Thyroid gland (tissue), 4 donors: Measurements from ENCODE around the gene RPL27.

ENCODE experiments used
- POLR2A ChIP-seq, 2 donors: fragments of 450-650 bp; IDR thresholded peaks; one replicate each; pipeline ENCODE4 v1.6.1; 2017; ENCODE audit warnings: antibody characterized with exemption in 2 of 2, mild to moderate bottlenecking in 2 of 2, moderate library complexity in 1 of 2
- TF ChIP-seq, protein P1 (sequence below), 6 experiments: fragments of 200-600 bp in 3 of 6; fragments of 450-650 bp in 3 of 6; sonication (generic) in 3 of 6; IDR thresholded peaks; one replicate each; pipeline ENCODE4 v1.5.1; 2016 to 2019; ENCODE audit warnings: antibody characterized with exemption in 6 of 6, mild to moderate bottlenecking in 2 of 6, inconsistent platforms in 1 of 6, moderate library complexity in 1 of 6

GRCh38 chr17:42992872-42993271 lies 5.3 kb upstream of the RPL27 start:
- TF ChIP-seq POLR2A (IDR thresholded peaks at IDR 0.05): no peak
- TF ChIP-seq, protein P1, sequence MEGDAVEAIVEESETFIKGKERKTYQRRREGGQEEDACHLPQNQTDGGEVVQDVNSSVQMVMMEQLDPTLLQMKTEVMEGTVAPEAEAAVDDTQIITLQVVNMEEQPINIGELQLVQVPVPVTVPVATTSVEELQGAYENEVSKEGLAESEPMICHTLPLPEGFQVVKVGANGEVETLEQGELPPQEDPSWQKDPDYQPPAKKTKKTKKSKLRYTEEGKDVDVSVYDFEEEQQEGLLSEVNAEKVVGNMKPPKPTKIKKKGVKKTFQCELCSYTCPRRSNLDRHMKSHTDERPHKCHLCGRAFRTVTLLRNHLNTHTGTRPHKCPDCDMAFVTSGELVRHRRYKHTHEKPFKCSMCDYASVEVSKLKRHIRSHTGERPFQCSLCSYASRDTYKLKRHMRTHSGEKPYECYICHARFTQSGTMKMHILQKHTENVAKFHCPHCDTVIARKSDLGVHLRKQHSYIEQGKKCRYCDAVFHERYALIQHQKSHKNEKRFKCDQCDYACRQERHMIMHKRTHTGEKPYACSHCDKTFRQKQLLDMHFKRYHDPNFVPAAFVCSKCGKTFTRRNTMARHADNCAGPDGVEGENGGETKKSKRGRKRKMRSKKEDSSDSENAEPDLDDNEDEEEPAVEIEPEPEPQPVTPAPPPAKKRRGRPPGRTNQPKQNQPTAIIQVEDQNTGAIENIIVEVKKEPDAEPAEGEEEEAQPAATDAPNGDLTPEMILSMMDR (IDR thresholded peaks at IDR 0.05): no peak
